K562 (cell line): Measurements from ENCODE around the gene MYL3. TPM values are rescaled to one million over a fixed set of nuclear protein-coding genes. Genes with fewer than 3 reads are reported as not detected.

ENCODE experiments used
- ATAC-seq: fragments of 200-7000 bp; cut with Tn5 transposase; 3 replicates; pipeline ENCODE4 v1.9.1; 2020; ENCODE audit warnings: moderate library complexity
- BruUV-seq: library from RNA; stranded (reverse); fragments of 400-500 nt; replicated peaks from 2 replicates; lab custom pipeline; 2021; lab: Mats Ljungman, UMichigan
- CTCF ChIA-PET: fragments of 300-600 bp; formaldehyde crosslinking; extraction: SDS; loops from one replicate; lab custom pipeline; 2021; ENCODE audit warnings: low intra/inter-chr PET ratio; lab: Yijun Ruan, JAX
- POLR2A ChIA-PET: fragments of 300-600, 350-650 bp; sonication (Branson Sonifier 250); formaldehyde crosslinking; extraction: SDS; loops from one replicate; lab custom pipeline; 2021; ENCODE audit warnings: antibody characterized with exemption, inconsistent platforms; lab: Yijun Ruan, JAX
- DNase-seq, 4 experiments: peaks; one replicate each; pipeline versions ENCODE4 v3.0.0 to v3.0.0-alpha.2; 2011 to 2018; ENCODE audit warnings: low spot score in 3 of 4, mixed read lengths in 3 of 4; ENCODE audit errors: extremely low read depth in 1 of 4
- FAIRE-seq: peaks from 2 replicates; lab custom pipeline; 2011; peaks lifted over from hg19 to GRCh38; lab: Jason Lieb, UNC
- H2AFZ ChIP-seq: 2 replicates; pipeline ENCODE4 v1.6.0; 2011; ENCODE audit warnings: low read depth, low read length, control low read depth, inconsistent platforms
- H3K27ac ChIP-seq: fragments of 200-600 bp; 3 replicates; pipeline ENCODE4 v1.8.0; 2011; ENCODE audit warnings: low read depth, mild to moderate bottlenecking, control low read depth, inconsistent platforms, low read length, moderate library complexity, mixed read lengths; ENCODE audit errors: extremely low read depth
- H3K27me3 ChIP-seq, 2 experiments: fragments of 300-600 bp in 1 of 2; 2 replicates in 1 of 2; 3 replicates in 1 of 2; pipeline versions ENCODE4 v1.6.0 to v1.8.0; 2011; ENCODE audit warnings: inconsistent platforms in 2 of 2, low read length in 2 of 2, mild to moderate bottlenecking in 1 of 2, mixed read lengths in 1 of 2, moderate library complexity in 1 of 2; ENCODE audit not compliant: control insufficient read depth in 2 of 2, insufficient read depth in 2 of 2
- H3K36me3 ChIP-seq: fragments of 300-600 bp; 3 replicates; pipeline ENCODE4 v1.8.0; 2011; ENCODE audit warnings: mild to moderate bottlenecking, low read length, inconsistent platforms; ENCODE audit not compliant: control insufficient read depth, insufficient read depth
- H3K4me1 ChIP-seq, 2 experiments: fragments of 200-600 bp in 1 of 2; replicated peaks in 1 of 2; 2 replicates in 1 of 2; 3 replicates in 1 of 2; pipeline versions ENCODE4 v1.5.1 to v1.8.0; 2011; ENCODE audit warnings: inconsistent platforms in 2 of 2, low read length in 2 of 2, mild to moderate bottlenecking in 1 of 2, mixed read lengths in 1 of 2, moderate library complexity in 1 of 2; ENCODE audit not compliant: control insufficient read depth in 2 of 2, insufficient read depth in 2 of 2
- H3K4me2 ChIP-seq: 2 replicates; pipeline ENCODE4 v1.6.1; 2011; ENCODE audit warnings: low read length, control low read depth, inconsistent platforms, mixed read lengths; ENCODE audit not compliant: insufficient read depth
- H3K4me3 ChIP-seq: fragments of 200-600 bp; sonication (generic), shearing (Covaris generic); 2 replicates; pipeline ENCODE4 v1.5.1; 2016; ENCODE audit warnings: control low read depth, inconsistent platforms
- H3K79me2 ChIP-seq: fragments of 200-600 bp; 3 replicates; pipeline ENCODE4 v1.8.0; 2011; ENCODE audit warnings: low read length, inconsistent platforms; ENCODE audit not compliant: control insufficient read depth, insufficient read depth
- H3K9ac ChIP-seq, 2 experiments: 2 replicates each; pipeline versions ENCODE4 v1.6.0 to v1.6.1; 2011; ENCODE audit warnings: low read depth in 2 of 2, low read length in 2 of 2, control low read depth in 1 of 2, inconsistent platforms in 1 of 2, mild to moderate bottlenecking in 1 of 2, mixed read lengths in 1 of 2; ENCODE audit not compliant: insufficient read depth in 1 of 2
- H3K9me1 ChIP-seq: one replicate; pipeline ENCODE4 v1.6.0; 2011; ENCODE audit warnings: inconsistent platforms, mild to moderate bottlenecking, low read length, moderate library complexity; ENCODE audit not compliant: control insufficient read depth, insufficient read depth
- H3K9me3 ChIP-seq: replicated peaks from 2 replicates; pipeline ENCODE4 v1.5.1; 2011; ENCODE audit warnings: low read depth, low read length, inconsistent platforms; ENCODE audit not compliant: control insufficient read depth, insufficient read depth
- H4K20me1 ChIP-seq: replicated peaks from 2 replicates; pipeline ENCODE4 v1.6.1; 2011; ENCODE audit warnings: low read length, inconsistent platforms, mixed read lengths; ENCODE audit not compliant: control insufficient read depth, insufficient read depth
- ZKSCAN1 ChIP-seq: fragments of 150-350 bp; IDR thresholded peaks from 2 replicates; pipeline ENCODE4 v1.6.1; 2016; ENCODE audit warnings: low read depth, low read length
- WGBS: fragments of 100-300 bp; shearing (Covaris generic); methylation state at CpG from one replicate; pipeline ENCODE4 v1.1.6; 2016; ENCODE audit warnings: low coverage, mixed read lengths; ENCODE audit not compliant: insufficient coverage; ENCODE audit errors: missing lambda C conversion rate; 5-methylcytosine and 5-hydroxymethylcytosine counted together
- in situ Hi-C: fragments of 300-500 bp; cut with MboI; formaldehyde crosslinking; loops from 4 replicates; pipeline ENCODE4 v1.15.0; 2018; ENCODE audit warnings: inconsistent platforms, mixed read lengths
- intact Hi-C: fragments of 100-400 bp; cut with micrococcal nuclease; formaldehyde crosslinking; loops from 2 replicates; pipeline ENCODE4 v1.14.2; 2022
- polyA plus RNA-seq, 8 experiments: library from polyadenylated mRNA; depleted of rRNA in 4 of 8; stranded (reverse) in 5 of 8; unstranded in 3 of 8; fragments of >200 nt; fragmentation: Nextera tagmentation in 2 of 8; fragmentation: Illumina TruSeq in 1 of 8; extraction: Ambion mirVana in 2 of 8; extraction: Trizol in 1 of 8; gene quantifications; 2 replicates each; pipeline versions ENCODE4 v1.2.1 to v1.2.3, GENCODE V29; 2011 to 2014; ENCODE audit warnings: inconsistent platforms in 1 of 8, missing spikeins in 1 of 8
- total RNA-seq, 7 experiments: library from RNA; depleted of rRNA in 6 of 7; stranded (reverse); fragments of >200 nt in 6 of 7; fragmentation: Illumina TruSeq in 2 of 7; extraction: Trizol in 2 of 7; gene quantifications; 2 replicates each; pipeline versions ENCODE4 v1.2.1 to v1.2.3, GENCODE V29; 2011 to 2021; ENCODE audit warnings: low replicate concordance in 1 of 7
- TF ChIP-seq, protein P1 (sequence below): fragments of 250-450 bp; sonication (Bioruptor Pico); IDR thresholded peaks from 2 replicates; pipeline ENCODE4 v1.4.0; 2020; ENCODE audit warnings: borderline replicate concordance

The MYL3 gene
- total and polyA plus RNA-seq, 9 of the 15 experiments (the other 6 are each of a cell fraction or from before 2014, with no cell fraction given), result 0.14 to 0.45 TPM; not detected in 7

DNA sequence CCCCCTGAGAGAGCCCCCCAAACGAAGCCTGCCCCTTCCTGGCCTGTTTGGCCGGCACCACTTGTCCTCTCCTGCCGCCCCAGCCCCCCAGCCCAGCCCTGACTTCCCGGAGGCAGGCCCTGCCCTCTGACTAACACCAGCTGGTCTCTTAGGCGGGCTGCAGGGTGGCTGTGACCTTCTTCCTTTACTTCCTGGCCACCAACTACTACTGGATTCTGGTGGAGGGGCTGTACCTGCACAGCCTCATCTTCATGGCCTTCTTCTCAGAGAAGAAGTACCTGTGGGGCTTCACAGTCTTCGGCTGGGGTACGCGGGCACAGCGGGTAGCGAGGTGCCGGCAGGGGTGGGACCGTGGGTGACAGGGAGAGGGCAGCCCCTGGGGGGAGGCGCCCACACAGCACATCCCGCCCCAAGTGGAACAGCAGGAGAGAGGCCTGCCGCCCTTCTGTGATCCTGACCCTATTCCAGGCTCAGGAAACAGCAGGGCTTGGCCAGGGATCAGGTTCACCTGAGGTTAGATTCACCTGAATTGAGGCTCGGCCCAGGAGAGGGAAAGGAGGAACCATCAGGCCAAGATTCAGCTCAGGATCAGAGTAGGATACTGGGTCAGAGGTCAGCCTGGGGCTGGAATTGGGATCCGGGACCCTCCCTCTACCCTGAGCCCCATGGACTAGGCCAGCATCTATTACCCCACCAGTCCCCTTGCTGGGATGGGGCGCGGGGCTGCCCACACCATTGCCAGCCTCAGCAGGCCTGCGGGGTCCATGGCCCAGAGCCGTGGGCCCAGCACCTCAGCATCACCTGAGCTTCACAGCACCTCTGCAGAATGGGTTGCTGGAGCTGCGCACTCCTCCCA, 36.1 kb upstream of the MYL3 start:
- DNase-seq (no peak), ATAC-seq (no peak), FAIRE-seq (no peak)
- CTCF ChIA-PET, result no interaction called here
- no peak overlapping the region for H3K27ac ChIP-seq
- BruUV-seq, result no TSS peak
- POLR2A ChIA-PET, result interaction anchor here (0.7 kb wide), 1 partner anchor 133 kb away, joined by 3 read pairs; no protein-coding TSS in a partner anchor
- H3K4me3 ChIP-seq, result no peak overlapping the region
- no peak overlapping the region for H3K9ac ChIP-seq
- WGBS, result 20% methylated on average over 22 of the region's 22 CpGs
- peaks cover 20% of the 10 kb centered on the region for H4K20me1 ChIP-seq
- H3K9me1 ChIP-seq, result no peaks in the 10 kb centered on the region
- in situ Hi-C loops (loop anchor here (5.0 kb wide), 1 partner anchor 182 kb away; the partner anchor contains the start of gene PRSS50), intact Hi-C loops (loop anchor here (5.0 kb wide), 1 partner anchor 52 kb away; no protein-coding TSS in a partner anchor)
- TF ChIP-seq, protein P1, sequence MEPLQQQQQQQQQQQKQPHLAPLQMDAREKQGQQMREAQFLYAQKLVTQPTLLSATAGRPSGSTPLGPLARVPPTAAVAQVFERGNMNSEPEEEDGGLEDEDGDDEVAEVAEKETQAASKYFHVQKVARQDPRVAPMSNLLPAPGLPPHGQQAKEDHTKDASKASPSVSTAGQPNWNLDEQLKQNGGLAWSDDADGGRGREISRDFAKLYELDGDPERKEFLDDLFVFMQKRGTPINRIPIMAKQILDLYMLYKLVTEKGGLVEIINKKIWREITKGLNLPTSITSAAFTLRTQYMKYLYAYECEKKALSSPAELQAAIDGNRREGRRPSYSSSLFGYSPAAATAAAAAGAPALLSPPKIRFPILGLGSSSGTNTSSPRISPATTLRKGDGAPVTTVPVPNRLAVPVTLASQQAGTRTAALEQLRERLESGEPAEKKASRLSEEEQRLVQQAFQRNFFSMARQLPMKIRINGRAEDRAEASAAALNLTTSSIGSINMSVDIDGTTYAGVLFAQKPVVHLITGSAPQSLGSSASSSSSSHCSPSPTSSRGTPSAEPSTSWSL (CRISPR knock-in tag), result no peak
- TF ChIP-seq ZKSCAN1, result no peak
- no peak overlapping the region for H3K4me2 ChIP-seq
- no peaks in the 10 kb centered on the region for H3K36me3 ChIP-seq
- no peaks in the 10 kb centered on the region for H3K79me2 ChIP-seq
- peaks cover 0 to 47% of the 10 kb centered on the region in 2 experiments; a peak in 3 of 5 replicates for H3K4me1 ChIP-seq
- no peak overlapping the region for H2AFZ ChIP-seq
- H3K9me3 ChIP-seq, result no peaks in the 10 kb centered on the region
- H3K27me3 ChIP-seq, result peaks cover 5 to 47% of the 10 kb centered on the region in 2 experiments; a peak in 2 of 5 replicates
